Heart left ventricle (tissue), 13 donors: Measurements from ENCODE around the gene STAC.

Source experiments
- POLR2A ChIP-seq, 2 donors: fragments of 450-650 bp; IDR thresholded peaks; one replicate each; pipeline ENCODE4 v1.6.1; 2017; ENCODE audit warnings: antibody characterized with exemption in 2 of 2, mild to moderate bottlenecking in 2 of 2, moderate library complexity in 2 of 2
- TF ChIP-seq, protein P1 (sequence below), 12 donors: fragments of 200-600 bp; sonication (generic) in 4 of 12; IDR thresholded peaks; one replicate each; pipeline versions ENCODE4 v1.5.0 to v1.8.0; 2018 to 2022; ENCODE audit warnings: antibody characterized with exemption in 12 of 12, mild to moderate bottlenecking in 5 of 12
- donor health status: ischemic (EF 13 %, LVEDD 7.1; RV severe dilation, severe dysfunction).
- donor health status: DM: no; HTN: yes; CAD: no.
- donor health status: DM: no; HTN: no; CAD: no.
- donor health status: ischemic (EF 25% LVEDD 6.9; RV normal size, moderate dysfunction).
- donor health status: ischemic (EF 25% LVEDD 5.7; RV mildly dilated, moderate dysfunction).
- donor health status: ischemic (EF 35%, LVEDD 5.7; RV mildly dilated, moderate dysfunction).
- donor health status: nonischemic (EF 11% LVEDD 7.7; RV severe dilation, severe dysfunction).
- donor health status: DM: yes; HTN: yes; CAD: no.
- donor health status: PGD.
- donor health status: ischemic (EF 29% LVEDD 5.4; RV normal size, mild dysfunction).
- donor health status: nonischemic (EF 23%, LVEDD 6.1; RV moderate dilation, normal function).

- TF ChIP-seq, protein P1, sequence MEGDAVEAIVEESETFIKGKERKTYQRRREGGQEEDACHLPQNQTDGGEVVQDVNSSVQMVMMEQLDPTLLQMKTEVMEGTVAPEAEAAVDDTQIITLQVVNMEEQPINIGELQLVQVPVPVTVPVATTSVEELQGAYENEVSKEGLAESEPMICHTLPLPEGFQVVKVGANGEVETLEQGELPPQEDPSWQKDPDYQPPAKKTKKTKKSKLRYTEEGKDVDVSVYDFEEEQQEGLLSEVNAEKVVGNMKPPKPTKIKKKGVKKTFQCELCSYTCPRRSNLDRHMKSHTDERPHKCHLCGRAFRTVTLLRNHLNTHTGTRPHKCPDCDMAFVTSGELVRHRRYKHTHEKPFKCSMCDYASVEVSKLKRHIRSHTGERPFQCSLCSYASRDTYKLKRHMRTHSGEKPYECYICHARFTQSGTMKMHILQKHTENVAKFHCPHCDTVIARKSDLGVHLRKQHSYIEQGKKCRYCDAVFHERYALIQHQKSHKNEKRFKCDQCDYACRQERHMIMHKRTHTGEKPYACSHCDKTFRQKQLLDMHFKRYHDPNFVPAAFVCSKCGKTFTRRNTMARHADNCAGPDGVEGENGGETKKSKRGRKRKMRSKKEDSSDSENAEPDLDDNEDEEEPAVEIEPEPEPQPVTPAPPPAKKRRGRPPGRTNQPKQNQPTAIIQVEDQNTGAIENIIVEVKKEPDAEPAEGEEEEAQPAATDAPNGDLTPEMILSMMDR (IDR thresholded peaks at IDR 0.05), result no peak
- TF ChIP-seq POLR2A (IDR thresholded peaks at IDR 0.05), result no peak
Measured at GRCh38 chr3:36489101-36489500, 108.8 kb downstream of the STAC start.
